ENCODE measurements around the gene CLEC4C. TPM values are rescaled to one million over a fixed set of nuclear protein-coding genes. Genes with fewer than 3 reads are reported as not detected.
"Not testable (repeated sequence)": the region's sequence is repeated elsewhere in the genome, so short reads cannot be mapped to it uniquely, and the experiment has no call there.

Gene CLEC4C, protein sequence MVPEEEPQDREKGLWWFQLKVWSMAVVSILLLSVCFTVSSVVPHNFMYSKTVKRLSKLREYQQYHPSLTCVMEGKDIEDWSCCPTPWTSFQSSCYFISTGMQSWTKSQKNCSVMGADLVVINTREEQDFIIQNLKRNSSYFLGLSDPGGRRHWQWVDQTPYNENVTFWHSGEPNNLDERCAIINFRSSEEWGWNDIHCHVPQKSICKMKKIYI
- total RNA-seq (not detected), polyA plus RNA-seq (not detected)
- long read RNA-seq, donor 1, result 0 reads
- long read RNA-seq, donor 2, result 0 reads
- long read RNA-seq, donor 3, result 0 reads
- long read RNA-seq, donor 4, result 0 reads
- long read RNA-seq, donor 5, result 0 reads
- long read RNA-seq, donor 6, result 0 reads
- long read RNA-seq, donor 7, result 0 reads
- long read RNA-seq, donor 8, result 0 reads
- long read RNA-seq, donor 9, result 0 reads
- long read RNA-seq, donor 10, result 0 reads

- Histone ChIP-seq H3K27ac (no peak within 1 kb of the TSS), H3K36me3 (replicated peaks in 1 of 2) (no peaks in the 10 kb centered on the region), H3K4me1 (replicated peaks in 1 of 2) (no peaks in the 10 kb centered on the region), H3K4me3 (no peak within 1 kb of the TSS), H3K9me3 (replicated peaks in 1 of 3) (no peaks in the 10 kb centered on the region), H3K27me3 (no peaks in the 10 kb centered on the region)
- WGBS, 4 donors, result 68 to 95% (median 75%) methylated on average over 5 of the region's 5 CpGs
- TF ChIP-seq POLR2A (IDR thresholded peaks at IDR 0.05), result no peak
- TF ChIP-seq, protein P1, sequence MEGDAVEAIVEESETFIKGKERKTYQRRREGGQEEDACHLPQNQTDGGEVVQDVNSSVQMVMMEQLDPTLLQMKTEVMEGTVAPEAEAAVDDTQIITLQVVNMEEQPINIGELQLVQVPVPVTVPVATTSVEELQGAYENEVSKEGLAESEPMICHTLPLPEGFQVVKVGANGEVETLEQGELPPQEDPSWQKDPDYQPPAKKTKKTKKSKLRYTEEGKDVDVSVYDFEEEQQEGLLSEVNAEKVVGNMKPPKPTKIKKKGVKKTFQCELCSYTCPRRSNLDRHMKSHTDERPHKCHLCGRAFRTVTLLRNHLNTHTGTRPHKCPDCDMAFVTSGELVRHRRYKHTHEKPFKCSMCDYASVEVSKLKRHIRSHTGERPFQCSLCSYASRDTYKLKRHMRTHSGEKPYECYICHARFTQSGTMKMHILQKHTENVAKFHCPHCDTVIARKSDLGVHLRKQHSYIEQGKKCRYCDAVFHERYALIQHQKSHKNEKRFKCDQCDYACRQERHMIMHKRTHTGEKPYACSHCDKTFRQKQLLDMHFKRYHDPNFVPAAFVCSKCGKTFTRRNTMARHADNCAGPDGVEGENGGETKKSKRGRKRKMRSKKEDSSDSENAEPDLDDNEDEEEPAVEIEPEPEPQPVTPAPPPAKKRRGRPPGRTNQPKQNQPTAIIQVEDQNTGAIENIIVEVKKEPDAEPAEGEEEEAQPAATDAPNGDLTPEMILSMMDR (IDR thresholded peaks at IDR 0.05), result no peak
- DNase-seq, result no peak
- intact Hi-C loops (cut with DNase I), result no loop called here
Measured at GRCh38 chr12:7747246-7747645, at the start of gene CLEC4C. CLEC4C (minus strand) TSS chr12:7747375; CDS start chr12:7747348, 27 bp downstream.

- no peaks in the 10 kb centered on the region for H3K27me3 ChIP-seq
- no peak overlapping the region for H3K27ac ChIP-seq
- no peaks in the 10 kb centered on the region for H3K36me3 ChIP-seq (replicated peaks in 1 of 2)
- no peak for TF ChIP-seq POLR2A (IDR thresholded peaks at IDR 0.05)
- TF ChIP-seq, protein P1 (IDR thresholded peaks at IDR 0.05), result no peak
- intact Hi-C loops (cut with DNase I), result no loop called here
- no peak overlapping the region for H3K4me3 ChIP-seq
- H3K9me3 ChIP-seq (replicated peaks in 1 of 3), result no peaks in the 10 kb centered on the region
- H3K4me1 ChIP-seq (replicated peaks in 1 of 2), result peaks cover 3% of the 10 kb centered on the region in 2 donors
- WGBS, 4 donors, result 51 to 78% (median 66%) methylated on average over 3 of the region's 3 CpGs
- DNase-seq, result no peak
Measured at GRCh38 chr12:7793211-7793610, 46.0 kb upstream of the CLEC4C start.

GRCh38 chr12:7788884-7789528 lies 41.8 kb upstream of the CLEC4C start, which contains the start of gene NANOG:
NANOG (plus strand) TSS chr12:7789402; CDS start chr12:7789615, 213 bp downstream.
- intact Hi-C loops (cut with DNase I); DNase-seq; H3K4me3 ChIP-seq; H3K4me1 ChIP-seq (replicated peaks in 1 of 2); H3K27ac ChIP-seq; H3K9me3 ChIP-seq (replicated peaks in 1 of 3); H3K36me3 ChIP-seq (replicated peaks in 1 of 2); H3K27me3 ChIP-seq: not testable (repeated sequence)
- 80 to 84% (median 81%) methylated on average over 13 of the region's 13 CpGs for WGBS, 4 donors

DNA sequence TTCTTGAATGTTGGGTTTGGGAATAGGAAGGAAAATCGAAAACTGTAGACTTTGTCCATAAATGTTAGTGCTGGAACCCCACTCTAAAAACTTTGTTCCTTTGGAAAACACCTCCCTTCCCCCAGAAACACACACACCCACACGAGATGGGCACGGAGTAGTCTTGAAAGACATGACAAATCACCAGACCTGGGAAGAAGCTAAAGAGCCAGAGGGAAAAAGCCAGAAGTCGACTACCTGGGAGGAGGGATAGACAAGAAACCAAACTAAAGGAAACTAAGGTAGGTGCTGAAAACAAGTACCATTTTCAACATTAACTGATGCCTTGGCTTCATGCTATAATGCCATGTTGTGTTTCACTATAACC lies 41.1 kb upstream of the CLEC4C start:
- no peak for DNase-seq
- no peaks in the 10 kb centered on the region for H3K4me1 ChIP-seq (replicated peaks in 1 of 2)
- H3K9me3 ChIP-seq (replicated peaks in 1 of 3), result no peaks in the 10 kb centered on the region
- WGBS, 4 donors, result 31 to 44% (median 32%) methylated on average over 4 of the region's 4 CpGs
- H3K27ac ChIP-seq, result no peak overlapping the region
- no peaks in the 10 kb centered on the region for H3K27me3 ChIP-seq
- TF ChIP-seq, protein P1 (IDR thresholded peaks at IDR 0.05), result no peak
- no peak for TF ChIP-seq POLR2A (IDR thresholded peaks at IDR 0.05)
- H3K36me3 ChIP-seq (replicated peaks in 1 of 2), result no peaks in the 10 kb centered on the region
- no peak overlapping the region for H3K4me3 ChIP-seq
- intact Hi-C loops (cut with DNase I), result no loop called here

Data from adrenal gland (tissue), 19 donors.